H9 (cell line): ENCODE measurements around the gene PCSK2. TPM values are rescaled to one million over a fixed set of nuclear protein-coding genes. Genes with fewer than 3 reads are reported as not detected.

ENCODE experiments used
- DNase-seq: peaks from one replicate; pipeline ENCODE4 v3.0.0-alpha.2; 2017
- H2AFZ ChIP-seq: one replicate; pipeline ENCODE4 v1.6.1; 2013; ENCODE audit warnings: mild to moderate bottlenecking, low read length, control low read depth, moderate library complexity
- H2AK5ac ChIP-seq: 2 replicates; pipeline ENCODE4 v1.6.1; 2013; ENCODE audit warnings: low read length, control low read depth, mixed read lengths; ENCODE audit not compliant: insufficient read length
- H2BK120ac ChIP-seq: one replicate; pipeline ENCODE4 v1.6.1; 2013; ENCODE audit warnings: low read depth, mild to moderate bottlenecking, low read length, control low read depth, inconsistent platforms; ENCODE audit not compliant: poor library complexity, severe bottlenecking
- H2BK12ac ChIP-seq: 2 replicates; pipeline ENCODE4 v1.6.1; 2013; ENCODE audit warnings: low read length, control low read depth, mixed read lengths, low read depth; ENCODE audit not compliant: insufficient read length
- H2BK15ac ChIP-seq: 2 replicates; pipeline ENCODE4 v1.6.1; 2013; ENCODE audit warnings: low read depth, low read length, control low read depth
- H2BK20ac ChIP-seq: one replicate; pipeline ENCODE4 v1.6.1; 2013; ENCODE audit warnings: low read depth, mild to moderate bottlenecking, low read length, control low read depth, inconsistent platforms; ENCODE audit not compliant: poor library complexity, severe bottlenecking
- H2BK5ac ChIP-seq: 2 replicates; pipeline ENCODE4 v1.6.1; 2013; ENCODE audit warnings: low read length, control low read depth, mixed read lengths; ENCODE audit not compliant: insufficient read length
- H3K14ac ChIP-seq: 2 replicates; pipeline ENCODE4 v1.6.1; 2013; ENCODE audit warnings: low read length, control low read depth; ENCODE audit not compliant: insufficient read depth
- H3K18ac ChIP-seq: 2 replicates; pipeline ENCODE4 v1.6.1; 2013; ENCODE audit warnings: low read depth, mild to moderate bottlenecking, mixed read lengths, low read length, control low read depth; ENCODE audit not compliant: insufficient read length
- H3K23ac ChIP-seq: 2 replicates; pipeline ENCODE4 v1.6.1; 2013; ENCODE audit warnings: low read length, control low read depth, mixed read lengths, low read depth; ENCODE audit not compliant: insufficient read length
- H3K23me2 ChIP-seq: 2 replicates; pipeline ENCODE4 v1.6.1; 2013; ENCODE audit warnings: low read depth, mild to moderate bottlenecking, mixed read lengths, low read length, control low read depth; ENCODE audit not compliant: insufficient read length, poor library complexity, severe bottlenecking
- H3K27ac ChIP-seq: 2 replicates; pipeline ENCODE4 v1.5.1; 2013; ENCODE audit warnings: low read length, control low read depth, mixed read lengths, low read depth; ENCODE audit not compliant: insufficient read length
- H3K27me3 ChIP-seq: 2 replicates; pipeline ENCODE4 v1.6.1; 2013; ENCODE audit warnings: low read length, control low read depth, inconsistent platforms; ENCODE audit not compliant: insufficient read depth
- H3K4ac ChIP-seq: 2 replicates; pipeline ENCODE4 v1.6.1; 2013; ENCODE audit warnings: low read depth, mild to moderate bottlenecking, control low read depth, inconsistent platforms, low read length, moderate library complexity
- H3K4me1 ChIP-seq: 2 replicates; pipeline ENCODE4 v1.6.1; 2013; ENCODE audit warnings: low read length, control low read depth, inconsistent platforms; ENCODE audit not compliant: insufficient read depth
- H3K4me2 ChIP-seq: 2 replicates; pipeline ENCODE4 v1.6.1; 2013; ENCODE audit warnings: low read length, control low read depth, mixed read lengths; ENCODE audit not compliant: insufficient read length, insufficient read depth
- H3K56ac ChIP-seq: 2 replicates; pipeline ENCODE4 v1.6.1; 2013; ENCODE audit warnings: low read depth, mild to moderate bottlenecking, mixed read lengths, low read length, control low read depth; ENCODE audit not compliant: insufficient read length
- H3K79me1 ChIP-seq: 2 replicates; pipeline ENCODE4 v1.6.1; 2013; ENCODE audit warnings: low read depth, mild to moderate bottlenecking, moderate library complexity, low read length, control low read depth, inconsistent platforms; ENCODE audit not compliant: insufficient read depth, poor library complexity, severe bottlenecking
- H3K79me2 ChIP-seq: 2 replicates; pipeline ENCODE4 v1.6.1; 2013; ENCODE audit warnings: low read length, control low read depth, inconsistent platforms; ENCODE audit not compliant: insufficient read depth
- H3K9ac ChIP-seq: 2 replicates; pipeline ENCODE4 v1.6.1; 2013; ENCODE audit warnings: low read length, control low read depth, mixed read lengths; ENCODE audit not compliant: insufficient read length; ENCODE audit errors: extremely low read depth
- H3K9me3 ChIP-seq: one replicate; pipeline ENCODE4 v1.6.1; 2013; ENCODE audit warnings: low read depth, low read length, inconsistent platforms; ENCODE audit not compliant: control insufficient read depth
- H3T11ph ChIP-seq: one replicate; pipeline ENCODE4 v1.6.1; 2013; ENCODE audit warnings: mild to moderate bottlenecking, low read length, control low read depth, inconsistent platforms
- H4K20me1 ChIP-seq: one replicate; pipeline ENCODE4 v1.6.1; 2013; ENCODE audit not compliant: control insufficient read depth, insufficient read length, insufficient read depth
- H4K5ac ChIP-seq: 2 replicates; pipeline ENCODE4 v1.6.1; 2013; ENCODE audit warnings: low read depth, mild to moderate bottlenecking, mixed read lengths, low read length, control low read depth; ENCODE audit not compliant: insufficient read length
- H4K8ac ChIP-seq: replicated peaks from 2 replicates; pipeline ENCODE4 v1.6.1; 2013; ENCODE audit warnings: low read length, control low read depth, mixed read lengths, low read depth; ENCODE audit not compliant: insufficient read length
- H4K91ac ChIP-seq: 2 replicates; pipeline ENCODE4 v1.6.1; 2013; ENCODE audit warnings: low read depth, mild to moderate bottlenecking, moderate library complexity, mixed read lengths, low read length, control low read depth; ENCODE audit not compliant: insufficient read length
- H3K27ac Mint-ChIP-seq, 3 experiments: 2 replicates in 2 of 3; 3 replicates in 1 of 3; pipeline ENCODE4 v1.8.0; 2020 to 2021; ENCODE audit warnings: mixed read lengths in 3 of 3, mild to moderate bottlenecking in 1 of 3, moderate library complexity in 1 of 3
- H3K27me3 Mint-ChIP-seq: 2 replicates; pipeline ENCODE4 v1.8.0; 2021; ENCODE audit warnings: low read depth, mild to moderate bottlenecking, moderate library complexity, mixed read lengths
- H3K36me3 Mint-ChIP-seq, 3 experiments: 2 replicates in 2 of 3; 3 replicates in 1 of 3; pipeline ENCODE4 v1.8.0; 2020 to 2021; ENCODE audit warnings: low read depth in 3 of 3, mixed read lengths in 3 of 3; ENCODE audit not compliant: insufficient read depth in 1 of 3
- H3K4me1 Mint-ChIP-seq, 2 experiments: 2 replicates each; pipeline ENCODE4 v1.8.0; 2020; ENCODE audit warnings: mixed read lengths in 2 of 2
- H3K4me3 Mint-ChIP-seq, 2 experiments: 2 replicates in 1 of 2; 3 replicates in 1 of 2; pipeline ENCODE4 v1.8.0; 2020 to 2021; ENCODE audit warnings: mild to moderate bottlenecking in 2 of 2, mixed read lengths in 2 of 2, moderate library complexity in 1 of 2
- H3K9me3 Mint-ChIP-seq, 2 experiments: 2 replicates in 1 of 2; 3 replicates in 1 of 2; pipeline ENCODE4 v1.8.0; 2020; ENCODE audit warnings: mild to moderate bottlenecking in 2 of 2, mixed read lengths in 2 of 2, moderate library complexity in 1 of 2
- CTCF ChIP-seq: fragments of 200-600 bp; sonication (generic); conservative IDR thresholded peaks from 3 replicates; pipeline ENCODE4 v1.8.0; 2021; ENCODE audit warnings: antibody characterized with exemption, mild to moderate bottlenecking
- WGBS: extraction: QIAGEN DNeasy Blood & Tissue Kit; methylation state at CpG from one replicate; pipeline ENCODE4 v1.1.7; 2013; ENCODE audit warnings: missing lambda C conversion rate, low lambda C conversion rate, mixed read lengths; ENCODE audit not compliant: insufficient read length; ENCODE audit errors: extremely low coverage; 5-methylcytosine and 5-hydroxymethylcytosine counted together
- total RNA-seq: library from RNA; stranded (reverse); gene quantifications from 2 replicates; pipeline ENCODE4 v1.2.1, GENCODE V29; 2021

Gene PCSK2
- total RNA-seq, 1 experiment from 2014 or later: 2.8 TPM

DNA sequence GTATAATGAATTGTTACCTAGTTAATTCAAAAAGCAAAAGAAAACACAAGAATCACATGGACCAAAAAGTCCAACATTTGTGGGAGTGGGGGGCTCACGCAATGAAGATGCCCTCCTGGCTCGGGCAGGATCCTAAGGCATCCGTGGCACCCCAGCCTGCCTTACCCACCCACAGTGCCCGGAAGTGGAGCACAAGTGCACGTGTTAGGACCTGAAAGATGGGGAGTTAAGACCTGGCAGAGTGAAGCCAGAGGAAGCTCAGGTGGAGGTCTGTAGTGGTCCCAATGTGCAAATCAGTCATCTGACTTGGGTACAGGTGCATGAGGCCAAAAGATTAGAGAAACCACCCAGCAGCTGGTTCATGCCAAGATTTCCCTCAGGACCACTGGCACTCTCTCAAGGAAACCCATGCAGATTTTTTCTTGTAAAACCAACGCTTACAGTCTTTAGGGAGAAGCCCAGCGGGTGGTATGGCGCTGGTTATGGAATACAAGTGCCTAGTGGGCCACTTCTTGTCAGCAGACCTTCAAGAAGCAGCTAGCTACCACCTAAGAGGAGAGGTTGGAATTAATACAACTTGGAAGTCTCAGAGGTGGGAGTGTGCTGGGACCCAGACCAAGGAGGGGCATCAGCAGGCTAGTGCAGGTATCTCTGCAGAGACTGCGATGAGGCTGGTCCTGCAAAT is 262.2 kb downstream of the PCSK2 start:
- Histone ChIP-seq H2AK5ac (no peak overlapping the region), H4K8ac (no peak overlapping the region), H3T11ph (no peak overlapping the region), H2AFZ (no peak overlapping the region), H4K5ac (no peak overlapping the region), H3K79me1 (no peaks in the 10 kb centered on the region), H2BK5ac (no peak overlapping the region), H3K4ac (no peak overlapping the region), H3K23me2 (no peaks in the 10 kb centered on the region), H3K56ac (no peak overlapping the region), H3K18ac (no peak overlapping the region), H3K14ac (no peak overlapping the region), H3K9me3 (no peaks in the 10 kb centered on the region), H3K27me3 (no peaks in the 10 kb centered on the region), H2BK12ac (no peak overlapping the region), H4K91ac (no peak overlapping the region), H4K20me1 (no peaks in the 10 kb centered on the region), H3K9ac (no peak overlapping the region), H2BK15ac (no peak overlapping the region), H2BK120ac (no peak overlapping the region), H3K27ac (no peak overlapping the region), H3K23ac (no peak overlapping the region), H3K4me2 (no peak overlapping the region), H3K4me1 (no peaks in the 10 kb centered on the region), H2BK20ac (no peak overlapping the region), H3K79me2 (no peaks in the 10 kb centered on the region)
- no peak overlapping the region for H3K4me3 Mint-ChIP-seq
- no peak overlapping the region for H3K27ac Mint-ChIP-seq
- no CpG with 5 or more reads among the region's 9 CpGs for WGBS
- peaks cover 2% of the 10 kb centered on the region; the same call in 1 of the 2 replicates for H3K27me3 Mint-ChIP-seq
- no peaks in the 10 kb centered on the region for H3K9me3 Mint-ChIP-seq
- no peak for DNase-seq
- no peak for TF ChIP-seq CTCF
- no peaks in the 10 kb centered on the region; a peak in 1 of 4 replicates for H3K4me1 Mint-ChIP-seq
- peaks cover 0 to 9% (median 0%) of the 10 kb centered on the region in 3 experiments; a peak in 2 of 7 replicates for H3K36me3 Mint-ChIP-seq
